Measurements from ENCODE around the gene CDK17.
"Not testable (repeated sequence)": the region's sequence is repeated elsewhere in the genome, so short reads cannot be mapped to it uniquely, and the experiment has no call there.

The CDK17 gene

GRCh38 chr12:96409731-96410130 is 9.5 kb upstream of the CDK17 start:
- no peak overlapping the region for H3K4me3 ChIP-seq (ENCODE audit: low read length)
- no peaks in the 10 kb centered on the region for H3K4me1 ChIP-seq (ENCODE audit: insufficient read depth, low read length)
- H2AFZ ChIP-seq (ENCODE audit: low read depth, low read length) = no peak overlapping the region
- no peaks in the 10 kb centered on the region for H3K36me3 ChIP-seq (ENCODE audit: insufficient read depth, low read length)
- H3K27me3 ChIP-seq (ENCODE audit: insufficient read depth, low read length) = no peaks in the 10 kb centered on the region
- no peaks in the 10 kb centered on the region for H3K9me3 ChIP-seq (ENCODE audit: low read length)

GRCh38 chr12:96408993-96409392 is 8.8 kb upstream of the CDK17 start:
- H3K27me3 ChIP-seq (ENCODE audit: insufficient read depth, low read length) = no peaks in the 10 kb centered on the region
- H3K4me3 ChIP-seq (ENCODE audit: low read length) = no peak overlapping the region
- no peaks in the 10 kb centered on the region for H3K4me1 ChIP-seq (ENCODE audit: insufficient read depth, low read length)
- H3K36me3 ChIP-seq (ENCODE audit: insufficient read depth, low read length) = no peaks in the 10 kb centered on the region
- no peaks in the 10 kb centered on the region for H3K9me3 ChIP-seq (ENCODE audit: low read length)
- no peak overlapping the region for H2AFZ ChIP-seq (ENCODE audit: low read depth, low read length)

- H3K27me3 ChIP-seq (ENCODE audit: insufficient read depth, low read length); H3K4me3 ChIP-seq (ENCODE audit: low read length); H3K9me3 ChIP-seq (ENCODE audit: low read length); H3K36me3 ChIP-seq (ENCODE audit: insufficient read depth, low read length); H3K4me1 ChIP-seq (ENCODE audit: insufficient read depth, low read length); H2AFZ ChIP-seq (ENCODE audit: low read depth, low read length): not testable (repeated sequence)
Measured at GRCh38 chr12:96407429-96408097, 7.3 kb upstream of the CDK17 start.

GRCh38 chr12:96404696-96405095 is 4.5 kb upstream of the CDK17 start:
- Histone ChIP-seq H3K9me3 (ENCODE audit: low read length) (no peaks in the 10 kb centered on the region), H3K4me1 (ENCODE audit: insufficient read depth, low read length) (peaks cover 8% of the 10 kb centered on the region), H3K4me3 (ENCODE audit: low read length) (no peak overlapping the region), H3K36me3 (ENCODE audit: insufficient read depth, low read length) (no peaks in the 10 kb centered on the region), H2AFZ (ENCODE audit: low read depth, low read length) (no peak overlapping the region), H3K27me3 (ENCODE audit: insufficient read depth, low read length) (no peaks in the 10 kb centered on the region)

GRCh38 chr12:96403870-96404269 is 3.6 kb upstream of the CDK17 start:
- no peak overlapping the region for H2AFZ ChIP-seq (ENCODE audit: low read depth, low read length)
- no peaks in the 10 kb centered on the region for H3K27me3 ChIP-seq (ENCODE audit: insufficient read depth, low read length)
- H3K36me3 ChIP-seq (ENCODE audit: insufficient read depth, low read length) = no peaks in the 10 kb centered on the region
- no peaks in the 10 kb centered on the region for H3K9me3 ChIP-seq (ENCODE audit: low read length)
- H3K4me1 ChIP-seq (ENCODE audit: insufficient read depth, low read length) = peaks cover 8% of the 10 kb centered on the region
- H3K4me3 ChIP-seq (ENCODE audit: low read length) = no peak overlapping the region

- not testable (repeated sequence) for H3K4me3 ChIP-seq (ENCODE audit: low read length); H3K36me3 ChIP-seq (ENCODE audit: insufficient read depth, low read length); H3K27me3 ChIP-seq (ENCODE audit: insufficient read depth, low read length); H2AFZ ChIP-seq (ENCODE audit: low read depth, low read length); H3K9me3 ChIP-seq (ENCODE audit: low read length)
- H3K4me1 ChIP-seq (ENCODE audit: insufficient read depth, low read length) = peaks cover 21% of the 10 kb centered on the region
Measured at GRCh38 chr12:96402522-96402921, 2.3 kb upstream of the CDK17 start.

- no peaks in the 10 kb centered on the region for H3K9me3 ChIP-seq (ENCODE audit: low read length)
- H3K4me3 ChIP-seq (ENCODE audit: low read length) = no peak overlapping the region
- no peak overlapping the region for H2AFZ ChIP-seq (ENCODE audit: low read depth, low read length)
- peaks cover 25% of the 10 kb centered on the region for H3K4me1 ChIP-seq (ENCODE audit: insufficient read depth, low read length)
- H3K27me3 ChIP-seq (ENCODE audit: insufficient read depth, low read length) = no peaks in the 10 kb centered on the region
- no peaks in the 10 kb centered on the region for H3K36me3 ChIP-seq (ENCODE audit: insufficient read depth, low read length)
Measured at GRCh38 chr12:96402061-96402460, 1.8 kb upstream of the CDK17 start.

- no peaks in the 10 kb centered on the region for H3K27me3 ChIP-seq (ENCODE audit: insufficient read depth, low read length)
- peak overlapping the region; percentile 97 for H2AFZ ChIP-seq (ENCODE audit: low read depth, low read length)
- H3K36me3 ChIP-seq (ENCODE audit: insufficient read depth, low read length) = no peaks in the 10 kb centered on the region
- no peaks in the 10 kb centered on the region for H3K9me3 ChIP-seq (ENCODE audit: low read length)
- peak overlapping the region; percentile 92 for H3K4me3 ChIP-seq (ENCODE audit: low read length)
- H3K4me1 ChIP-seq (ENCODE audit: insufficient read depth, low read length) = peaks cover 31% of the 10 kb centered on the region
Measured at GRCh38 chr12:96401076-96401871, 1.0 kb upstream of the CDK17 start.

- H3K27me3 ChIP-seq (ENCODE audit: insufficient read depth, low read length) = no peaks in the 10 kb centered on the region
- no peaks in the 10 kb centered on the region for H3K36me3 ChIP-seq (ENCODE audit: insufficient read depth, low read length)
- H3K4me1 ChIP-seq (ENCODE audit: insufficient read depth, low read length) = peaks cover 31% of the 10 kb centered on the region
- H2AFZ ChIP-seq (ENCODE audit: low read depth, low read length) = peak overlapping the region; percentile 97
- H3K4me3 ChIP-seq (ENCODE audit: low read length) = peak overlapping the region; percentile 92
- H3K9me3 ChIP-seq (ENCODE audit: low read length) = no peaks in the 10 kb centered on the region
Measured at GRCh38 chr12:96400631-96401075, 414 bp upstream of the CDK17 start.

- Histone ChIP-seq H2AFZ (ENCODE audit: low read depth, low read length) (peak overlapping the region; percentile 97), H3K4me1 (ENCODE audit: insufficient read depth, low read length) (peaks cover 31% of the 10 kb centered on the region), H3K36me3 (ENCODE audit: insufficient read depth, low read length) (no peaks in the 10 kb centered on the region), H3K27me3 (ENCODE audit: insufficient read depth, low read length) (no peaks in the 10 kb centered on the region), H3K4me3 (ENCODE audit: low read length) (peak overlapping the region; percentile 92), H3K9me3 (ENCODE audit: low read length) (no peaks in the 10 kb centered on the region)
Measured at GRCh38 chr12:96399120-96399918, 920 bp downstream of the CDK17 start.

GRCh38 chr12:96398424-96399119 is 1.7 kb downstream of the CDK17 start:
- H3K36me3 ChIP-seq (ENCODE audit: insufficient read depth, low read length) = no peaks in the 10 kb centered on the region
- H3K4me1 ChIP-seq (ENCODE audit: insufficient read depth, low read length) = peaks cover 31% of the 10 kb centered on the region
- H3K4me3 ChIP-seq (ENCODE audit: low read length) = peak overlapping the region; percentile 92
- no peaks in the 10 kb centered on the region for H3K27me3 ChIP-seq (ENCODE audit: insufficient read depth, low read length)
- peak overlapping the region; percentile 97 for H2AFZ ChIP-seq (ENCODE audit: low read depth, low read length)
- no peaks in the 10 kb centered on the region for H3K9me3 ChIP-seq (ENCODE audit: low read length)

GRCh38 chr12:96397756-96398423 is 2.3 kb downstream of the CDK17 start:
- Histone ChIP-seq H3K36me3 (ENCODE audit: insufficient read depth, low read length) (no peaks in the 10 kb centered on the region), H3K27me3 (ENCODE audit: insufficient read depth, low read length) (no peaks in the 10 kb centered on the region), H3K4me3 (ENCODE audit: low read length) (peak overlapping the region; percentile 92), H2AFZ (ENCODE audit: low read depth, low read length) (no peak overlapping the region), H3K9me3 (ENCODE audit: low read length) (no peaks in the 10 kb centered on the region), H3K4me1 (ENCODE audit: insufficient read depth, low read length) (peaks cover 31% of the 10 kb centered on the region)
